PC-3 (cell line): ENCODE data around the gene TRPV5.

ENCODE experiments used
- CTCF ChIP-seq: fragments of 300-600 bp; sonication (generic); conservative IDR thresholded peaks from 2 replicates; pipeline ENCODE4 v1.5.1; 2017; ENCODE audit warnings: antibody characterized with exemption, low read depth, mild to moderate bottlenecking, low read length
- EZH2 ChIP-seq: fragments of 300-600 bp; sonication (generic); IDR thresholded peaks from one replicate; pipeline ENCODE4 v1.6.1; 2017; ENCODE audit warnings: antibody characterized with exemption, mild to moderate bottlenecking, low read length; ENCODE audit not compliant: unreplicated experiment

- no peak for TF ChIP-seq CTCF
- no peak for TF ChIP-seq EZH2
Measured at GRCh38 chr7:142887282-142888015, 46.1 kb downstream of the TRPV5 start.
